Measurements from ENCODE around the gene PDGFA.

PDGFA gene

GRCh38 chr7:507623-508300, 11.9 kb downstream of the PDGFA start:
- ChIA-PET CTCF (no interaction called here), POLR2A (no interaction called here)
- no peak for TF ChIP-seq CTCF (IDR thresholded peaks at IDR 0.05; ENCODE audit: control extremely low read depth, extremely low read depth, low read depth, missing control alignments)
- DNase-seq (ENCODE audit: extremely low spot score) = no peak

- DNase-seq (ENCODE audit: extremely low spot score) = no peak
- ChIA-PET CTCF (no interaction called here), POLR2A (no interaction called here)
- no peak for TF ChIP-seq CTCF (IDR thresholded peaks at IDR 0.05; ENCODE audit: control extremely low read depth, extremely low read depth, low read depth, missing control alignments)
Observed at GRCh38 chr7:506921-507622, 12.6 kb downstream of the PDGFA start.

GRCh38 chr7:506391-506831, 13.2 kb downstream of the PDGFA start:
- POLR2A ChIA-PET = no interaction called here
- TF ChIP-seq CTCF (IDR thresholded peaks at IDR 0.05; ENCODE audit: control extremely low read depth, extremely low read depth, low read depth, missing control alignments) = no peak
- DNase-seq (ENCODE audit: extremely low spot score) = no peak
- CTCF ChIA-PET = no interaction called here

- CTCF ChIA-PET = no interaction called here
- POLR2A ChIA-PET = no interaction called here
- DNase-seq (ENCODE audit: extremely low spot score) = no peak
- no peak for TF ChIP-seq CTCF (IDR thresholded peaks at IDR 0.05; ENCODE audit: control extremely low read depth, extremely low read depth, low read depth, missing control alignments)
Observed at GRCh38 chr7:505171-505570, 14.5 kb downstream of the PDGFA start.

GRCh38 chr7:504221-505111, 15.2 kb downstream of the PDGFA start:
- ChIA-PET POLR2A (no interaction called here), CTCF (interaction anchor here (1.4 kb wide), 1 partner anchor 138 kb away, joined by 3 read pairs; no protein-coding TSS in a partner anchor)
- no peak for DNase-seq (ENCODE audit: extremely low spot score)
- TF ChIP-seq CTCF (IDR thresholded peaks at IDR 0.05; ENCODE audit: control extremely low read depth, extremely low read depth, low read depth, missing control alignments) = no peak

GRCh38 chr7:503575-504111, 16.0 kb downstream of the PDGFA start:
- ChIA-PET CTCF (interaction anchor here (1.4 kb wide), 1 partner anchor 138 kb away, joined by 3 read pairs; no protein-coding TSS in a partner anchor), POLR2A (no interaction called here)
- TF ChIP-seq CTCF (IDR thresholded peaks at IDR 0.05; ENCODE audit: control extremely low read depth, extremely low read depth, low read depth, missing control alignments) = no peak
- DNase-seq (ENCODE audit: extremely low spot score) = no peak

All from GM10248 (cell line).